Neural crest cell (in vitro differentiated cells): ENCODE data around the gene EHBP1L1. TPM values are rescaled to one million over a fixed set of nuclear protein-coding genes. Genes with fewer than 3 reads are reported as not detected.
A peak's percentile ranks its signal among the peaks of the same experiment; 100 is the strongest.
"Not testable (repeated sequence)": the region's sequence is repeated elsewhere in the genome, so short reads cannot be mapped to it uniquely, and the experiment has no call there.

ENCODE experiments used
- DNase-seq: peaks from one replicate; pipeline ENCODE4 v3.0.0; 2021; ENCODE audit warnings: low read depth, mixed read lengths, low spot score
- H3K27ac Mint-ChIP-seq: one replicate; pipeline ENCODE4 v1.8.0; 2021; ENCODE audit warnings: mild to moderate bottlenecking, mixed read lengths; ENCODE audit not compliant: unreplicated experiment
- H3K27me3 Mint-ChIP-seq: 2 replicates; pipeline ENCODE4 v1.8.0; 2021; ENCODE audit warnings: low read depth, mild to moderate bottlenecking, mixed read lengths
- H3K36me3 Mint-ChIP-seq: 2 replicates; pipeline ENCODE4 v1.8.0; 2021; ENCODE audit warnings: low read depth, mild to moderate bottlenecking, mixed read lengths
- H3K4me1 Mint-ChIP-seq: 2 replicates; pipeline ENCODE4 v1.8.0; 2021; ENCODE audit warnings: mixed read lengths
- H3K4me3 Mint-ChIP-seq: one replicate; pipeline ENCODE4 v1.8.0; 2021; ENCODE audit warnings: mild to moderate bottlenecking, mixed read lengths
- H3K9me3 Mint-ChIP-seq: 2 replicates; pipeline ENCODE4 v1.8.0; 2021; ENCODE audit warnings: mixed read lengths
- total RNA-seq: library from RNA; stranded (reverse); gene quantifications from 2 replicates; pipeline ENCODE4 v1.2.1, GENCODE V29; 2021
- TF ChIP-seq, protein P1 (sequence below): fragments of 200-600 bp; sonication (generic); conservative IDR thresholded peaks from 2 replicates; pipeline ENCODE4 v1.5.0; 2021; ENCODE audit warnings: antibody characterized with exemption, mild to moderate bottlenecking

Gene EHBP1L1
- total RNA-seq, 1 donor from 2014 or later = 13.6 TPM

DNA sequence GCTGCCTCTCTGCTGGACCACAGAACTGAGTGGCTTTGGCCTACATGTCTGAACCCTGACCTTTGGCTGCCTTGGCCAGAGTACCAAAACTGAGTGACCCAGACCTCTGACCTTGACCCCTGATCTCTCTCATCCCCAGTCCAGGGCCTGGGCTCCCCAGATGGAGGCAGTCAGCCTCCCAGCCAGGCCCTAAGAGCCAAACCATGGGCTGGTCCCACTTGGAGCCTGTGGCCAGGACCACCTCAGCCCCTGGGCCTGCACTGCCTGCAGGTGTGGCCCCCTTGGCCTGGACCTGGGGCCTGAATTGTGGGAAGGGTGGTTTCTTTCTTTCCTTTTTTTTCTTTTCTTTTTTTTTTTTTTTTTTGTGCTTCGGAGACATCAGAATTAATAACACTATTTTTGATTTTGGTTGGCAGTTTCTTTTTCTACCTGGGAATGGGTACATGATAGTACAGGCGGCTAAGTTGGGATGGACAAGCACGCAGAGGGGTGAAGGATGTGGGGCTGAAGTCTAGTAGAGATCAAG is 61.2 kb downstream of the EHBP1L1 start:
- Mint-ChIP-seq H3K4me1 (peaks cover 24% of the 10 kb centered on the region), H3K27ac (no peak overlapping the region), H3K36me3 (no peaks in the 10 kb centered on the region), H3K4me3 (peak overlapping the region; percentile 75), H3K9me3 (no peaks in the 10 kb centered on the region), H3K27me3 (no peaks in the 10 kb centered on the region)
- DNase-seq = no peak
- TF ChIP-seq, protein P1, sequence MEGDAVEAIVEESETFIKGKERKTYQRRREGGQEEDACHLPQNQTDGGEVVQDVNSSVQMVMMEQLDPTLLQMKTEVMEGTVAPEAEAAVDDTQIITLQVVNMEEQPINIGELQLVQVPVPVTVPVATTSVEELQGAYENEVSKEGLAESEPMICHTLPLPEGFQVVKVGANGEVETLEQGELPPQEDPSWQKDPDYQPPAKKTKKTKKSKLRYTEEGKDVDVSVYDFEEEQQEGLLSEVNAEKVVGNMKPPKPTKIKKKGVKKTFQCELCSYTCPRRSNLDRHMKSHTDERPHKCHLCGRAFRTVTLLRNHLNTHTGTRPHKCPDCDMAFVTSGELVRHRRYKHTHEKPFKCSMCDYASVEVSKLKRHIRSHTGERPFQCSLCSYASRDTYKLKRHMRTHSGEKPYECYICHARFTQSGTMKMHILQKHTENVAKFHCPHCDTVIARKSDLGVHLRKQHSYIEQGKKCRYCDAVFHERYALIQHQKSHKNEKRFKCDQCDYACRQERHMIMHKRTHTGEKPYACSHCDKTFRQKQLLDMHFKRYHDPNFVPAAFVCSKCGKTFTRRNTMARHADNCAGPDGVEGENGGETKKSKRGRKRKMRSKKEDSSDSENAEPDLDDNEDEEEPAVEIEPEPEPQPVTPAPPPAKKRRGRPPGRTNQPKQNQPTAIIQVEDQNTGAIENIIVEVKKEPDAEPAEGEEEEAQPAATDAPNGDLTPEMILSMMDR = no peak

DNA sequence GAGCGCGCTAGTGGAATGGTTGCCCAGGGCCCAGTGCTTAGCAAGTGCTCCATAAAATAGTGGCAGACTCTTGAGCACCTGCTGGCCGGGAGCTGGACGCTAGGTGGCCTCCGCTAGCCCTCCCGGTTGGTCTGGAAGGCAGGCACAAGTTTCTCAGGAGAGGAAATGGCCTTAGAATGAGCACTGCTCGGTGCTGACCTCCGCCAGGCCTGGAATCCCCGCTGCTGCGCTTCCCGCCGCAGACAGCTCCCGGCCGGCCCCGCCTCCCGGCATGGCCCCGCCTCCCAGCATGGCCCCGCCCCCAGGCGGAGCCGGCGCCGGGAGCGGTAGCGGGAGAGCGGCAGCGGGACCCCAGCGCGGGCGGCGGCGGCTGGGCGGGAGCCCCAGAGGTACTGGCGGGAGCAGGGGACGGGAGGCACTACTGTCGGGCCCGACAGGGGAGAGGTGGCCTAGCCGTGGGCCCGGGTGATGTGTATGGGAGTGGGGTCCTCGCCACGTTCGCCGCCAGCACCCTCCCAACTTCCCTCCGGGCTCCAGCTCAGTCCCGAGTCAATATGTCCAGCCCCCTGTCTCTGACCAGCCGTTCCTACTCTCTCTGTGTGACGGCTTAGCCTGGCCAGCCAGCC is 62.1 kb downstream of the EHBP1L1 start, which contains the start of gene SIPA1:
TSS of gene SIPA1 (plus strand) at position 308 of the 626 bp plus-strand sequence. CDS start 2,821 bp downstream, outside the sequence.
- Mint-ChIP-seq H3K9me3 (no peaks in the 10 kb centered on the region), H3K36me3 (no peaks in the 10 kb centered on the region), H3K4me3 (peak within 1 kb of the TSS; percentile 81), H3K27ac (peak within 1 kb of the TSS; percentile 79), H3K27me3 (no peaks in the 10 kb centered on the region), H3K4me1 (peaks cover 24% of the 10 kb centered on the region)
- peak; percentile 74 for DNase-seq
- TF ChIP-seq, protein P1 = peak; percentile 52

DNA sequence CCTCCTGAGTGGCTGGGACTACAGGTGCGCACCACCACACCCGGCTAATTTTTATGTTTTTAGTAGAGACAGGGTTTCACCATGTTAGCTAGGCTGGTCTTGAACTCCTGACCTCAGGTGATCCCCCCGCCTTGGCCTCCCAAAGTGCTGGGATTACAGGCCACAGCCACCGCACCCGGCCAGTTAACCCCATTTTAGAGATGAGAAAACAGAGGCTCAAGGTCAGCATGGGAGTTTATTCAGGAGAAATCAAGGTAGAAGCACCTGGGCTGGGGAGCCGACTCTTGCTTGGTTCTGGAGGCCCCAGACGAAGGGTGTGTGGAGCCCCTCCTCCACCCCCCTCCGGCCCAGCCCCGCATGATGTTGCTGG is 63.4 kb downstream of the EHBP1L1 start:
- not testable (repeated sequence) for H3K27ac Mint-ChIP-seq, H3K27me3 Mint-ChIP-seq, DNase-seq, H3K9me3 Mint-ChIP-seq, H3K36me3 Mint-ChIP-seq
- H3K4me3 Mint-ChIP-seq = peak overlapping the region; percentile 81
- H3K4me1 Mint-ChIP-seq = peaks cover 28% of the 10 kb centered on the region

DNA sequence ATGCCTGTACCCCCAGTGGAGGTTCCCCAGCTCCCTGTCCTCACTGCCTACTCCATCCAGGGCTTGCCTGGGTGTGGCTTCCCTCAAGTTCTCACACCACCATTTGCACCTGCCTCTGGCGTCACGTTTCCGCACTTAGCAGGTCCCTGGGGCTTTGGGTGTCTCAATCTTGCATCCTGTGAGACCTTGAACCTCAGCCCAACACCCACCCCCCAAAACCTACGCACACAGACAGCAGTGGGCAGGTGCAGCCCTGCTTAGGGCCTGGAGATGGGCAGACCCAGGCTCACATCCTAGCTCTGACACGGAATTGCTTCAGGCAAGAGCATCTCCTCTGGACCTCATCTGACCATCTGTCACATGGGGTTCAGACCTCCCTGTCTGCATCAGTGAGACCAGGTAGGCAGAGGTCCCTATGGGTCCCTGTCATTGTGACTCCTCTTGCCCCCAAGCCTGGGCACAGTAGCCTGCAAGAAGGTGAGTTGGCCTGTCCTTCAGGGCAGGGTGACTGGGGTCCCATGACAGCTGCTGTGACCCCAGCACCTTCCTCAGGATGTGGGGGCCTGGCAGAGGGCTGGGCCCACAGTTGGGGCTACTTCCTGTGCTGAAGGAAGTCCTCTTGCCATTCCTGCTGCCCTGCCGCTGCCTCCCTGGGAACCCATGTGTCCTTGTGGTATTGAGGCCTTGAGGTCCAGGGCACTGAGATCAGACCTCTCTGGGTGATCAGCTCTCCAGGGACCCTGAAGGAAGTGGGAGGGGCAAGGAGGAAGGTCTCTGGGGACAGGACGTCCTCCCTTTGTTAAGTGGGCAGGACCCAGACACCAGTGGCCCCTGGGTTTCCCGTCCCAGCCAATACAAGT is 64.0 kb downstream of the EHBP1L1 start:
- H3K27me3 Mint-ChIP-seq = no peaks in the 10 kb centered on the region
- no peaks in the 10 kb centered on the region for H3K36me3 Mint-ChIP-seq
- peaks cover 28% of the 10 kb centered on the region for H3K4me1 Mint-ChIP-seq
- H3K4me3 Mint-ChIP-seq = peak overlapping the region; percentile 23
- TF ChIP-seq, protein P1 = no peak
- no peaks in the 10 kb centered on the region for H3K9me3 Mint-ChIP-seq
- no peak overlapping the region for H3K27ac Mint-ChIP-seq
- no peak for DNase-seq

DNA sequence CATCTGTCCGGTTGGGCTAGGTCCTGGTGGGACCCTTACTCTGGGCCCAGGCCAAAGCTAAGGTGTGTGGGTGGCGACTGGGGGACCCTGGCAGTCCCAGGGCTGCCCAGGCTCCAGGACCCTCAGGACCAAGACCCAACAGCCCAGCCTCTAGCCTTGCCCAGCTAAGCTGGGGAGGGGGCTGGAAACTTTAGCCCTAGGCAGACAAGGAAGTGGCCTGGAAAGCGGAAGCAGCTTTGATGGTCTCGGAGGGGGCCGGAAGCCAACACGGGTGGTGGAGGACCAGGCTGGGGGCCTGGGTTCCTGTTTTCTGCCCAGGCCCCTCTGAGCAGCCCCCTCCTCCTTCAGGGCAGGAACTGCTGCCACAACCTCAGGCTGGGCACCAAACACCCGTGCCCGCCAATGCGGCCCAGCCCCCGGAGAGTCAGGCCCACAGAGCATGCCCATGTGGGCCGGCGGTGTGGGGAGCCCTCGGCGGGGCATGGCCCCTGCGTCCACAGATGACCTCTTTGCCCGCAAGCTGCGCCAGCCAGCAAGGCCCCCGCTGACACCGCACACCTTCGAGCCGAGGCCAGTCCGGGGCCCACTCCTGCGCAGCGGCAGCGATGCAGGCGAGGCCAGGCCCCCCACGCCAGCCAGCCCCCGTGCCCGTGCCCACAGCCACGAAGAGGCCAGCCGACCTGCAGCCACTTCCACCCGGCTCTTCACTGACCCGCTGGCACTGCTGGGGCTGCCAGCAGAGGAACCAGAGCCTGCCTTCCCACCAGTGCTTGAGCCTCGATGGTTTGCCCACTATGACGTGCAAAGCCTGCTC is 64.8 kb downstream of the EHBP1L1 start:
- H3K36me3 Mint-ChIP-seq = no peaks in the 10 kb centered on the region
- H3K4me3 Mint-ChIP-seq = no peak overlapping the region

More for the DNA sequence above, 64.8 kb downstream of the EHBP1L1 start:
- peaks cover 2% of the 10 kb centered on the region for H3K27me3 Mint-ChIP-seq
- no peak overlapping the region for H3K27ac Mint-ChIP-seq
- peaks cover 28% of the 10 kb centered on the region for H3K4me1 Mint-ChIP-seq
- TF ChIP-seq, protein P1 = no peak
- no peaks in the 10 kb centered on the region for H3K9me3 Mint-ChIP-seq
- no peak for DNase-seq
